IPS-11a (cell line): ENCODE data around the gene SACM1L.

Experiments
- H3K4me3 ChIP-seq: one replicate; pipeline ENCODE4 v1.5.1; 2013; ENCODE audit warnings: low read depth, low read length, control low read depth

SACM1L gene

DNA sequence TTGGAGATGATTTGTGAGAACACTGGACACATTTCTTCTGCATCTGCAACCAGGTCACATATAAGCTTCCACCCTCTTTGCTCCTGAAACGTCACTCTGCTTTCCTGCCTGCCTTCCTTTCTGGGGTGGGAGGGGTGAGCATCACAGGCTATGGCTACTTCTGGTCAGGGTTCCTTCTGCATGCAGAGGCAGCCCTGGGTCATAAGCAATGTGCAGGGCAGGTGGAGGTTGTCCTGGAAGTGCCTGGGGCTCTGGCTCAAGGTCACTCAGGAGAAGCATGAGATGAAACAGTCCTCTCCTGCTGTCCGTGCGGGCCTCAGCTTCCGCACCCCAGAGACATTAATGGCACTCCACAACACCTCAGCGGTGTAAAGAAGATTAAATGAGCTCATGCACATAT lies 92.1 kb downstream of the SACM1L start:
- H3K4me3 ChIP-seq: no peak overlapping the region

GRCh38 chr3:45781841-45782240 lies 92.6 kb downstream of the SACM1L start:
- no peak overlapping the region for H3K4me3 ChIP-seq

- H3K4me3 ChIP-seq: no peak overlapping the region
These were observed 93.2 kb downstream of the SACM1L start for GRCh38 chr3:45782381-45782780.

- H3K4me3 ChIP-seq: no peak overlapping the region
These were observed 94.5 kb downstream of the SACM1L start for GRCh38 chr3:45783667-45784066.

DNA sequence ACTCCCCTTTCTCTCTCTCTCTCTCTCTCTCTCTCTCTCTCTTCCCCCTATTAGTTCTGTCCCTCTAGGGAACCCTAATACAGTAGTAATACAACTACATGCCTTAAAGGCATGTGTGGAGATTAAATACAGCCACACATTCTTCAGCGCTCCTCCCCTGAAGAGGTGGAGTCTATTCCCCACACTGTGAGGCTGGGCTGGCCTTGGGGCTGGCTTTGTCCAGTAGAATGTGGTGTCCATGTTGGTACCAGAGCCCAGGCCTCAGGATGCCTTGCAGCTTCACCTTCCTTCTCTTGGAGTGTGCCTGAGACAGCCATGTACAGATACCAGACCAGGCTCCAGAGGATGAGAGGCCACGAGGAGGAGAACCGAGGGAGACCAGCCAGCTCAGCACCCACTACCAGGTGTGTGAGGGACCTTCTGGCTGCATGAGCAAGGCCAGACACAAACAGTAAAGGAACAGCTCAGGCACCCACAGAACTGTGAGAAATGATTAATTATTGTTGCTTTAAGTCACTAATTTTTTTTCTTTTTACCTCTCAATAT lies 96.5 kb downstream of the SACM1L start:
- H3K4me3 ChIP-seq: no peak overlapping the region

GRCh38 chr3:45786801-45787495 lies 97.8 kb downstream of the SACM1L start:
- no peak overlapping the region for H3K4me3 ChIP-seq

GRCh38 chr3:45787551-45787950 lies 98.4 kb downstream of the SACM1L start:
- H3K4me3 ChIP-seq: no peak overlapping the region

DNA sequence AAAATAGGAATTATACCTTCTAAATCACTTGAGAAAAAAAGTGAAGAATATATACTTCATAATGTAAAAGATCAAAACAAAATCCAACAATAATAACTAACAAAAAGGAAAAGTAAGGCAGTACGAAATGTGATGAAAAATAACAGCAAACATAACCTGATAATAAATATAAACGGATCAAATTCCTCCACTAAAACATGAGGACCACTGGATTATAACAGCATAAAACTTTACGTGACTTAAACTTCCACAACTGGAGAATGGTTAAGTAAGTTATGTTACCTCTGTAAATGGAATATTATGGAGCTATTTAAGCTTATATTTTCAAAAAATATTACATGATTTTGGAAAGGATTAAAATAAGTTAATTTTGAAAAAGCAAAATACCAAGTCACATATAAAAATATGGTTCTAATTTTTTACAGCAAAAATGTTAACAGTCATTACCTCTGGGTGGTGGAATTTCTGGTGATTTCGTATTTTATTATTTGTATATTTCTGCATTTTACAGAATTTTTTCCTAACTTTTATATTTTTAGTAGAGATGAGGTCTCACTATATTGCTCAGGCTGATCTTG lies 100.1 kb downstream of the SACM1L start:
- H3K4me3 ChIP-seq: no peak overlapping the region

- H3K4me3 ChIP-seq: no peak overlapping the region
These were observed 101.4 kb downstream of the SACM1L start for GRCh38 chr3:45790596-45790995.

DNA sequence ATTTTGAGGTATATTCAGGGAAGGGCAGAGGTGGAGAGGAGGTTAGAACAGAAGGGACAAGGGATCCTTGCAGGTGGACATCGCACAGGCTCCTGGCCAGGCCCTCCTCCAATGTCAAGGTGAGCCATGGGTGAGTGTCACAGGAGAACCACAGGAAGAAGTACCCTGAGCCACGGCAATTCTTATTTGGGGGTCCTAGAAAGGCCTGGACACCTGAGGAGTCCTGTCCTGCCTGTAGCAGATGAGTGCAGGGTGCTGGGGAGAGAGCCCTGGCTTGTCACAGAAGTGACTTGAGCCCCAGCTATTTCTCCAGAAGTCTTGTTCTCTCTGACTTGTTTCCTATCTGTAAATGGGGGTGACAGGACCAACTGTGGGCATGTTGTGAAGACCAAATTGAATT lies 102.8 kb downstream of the SACM1L start:
- no peak overlapping the region for H3K4me3 ChIP-seq

DNA sequence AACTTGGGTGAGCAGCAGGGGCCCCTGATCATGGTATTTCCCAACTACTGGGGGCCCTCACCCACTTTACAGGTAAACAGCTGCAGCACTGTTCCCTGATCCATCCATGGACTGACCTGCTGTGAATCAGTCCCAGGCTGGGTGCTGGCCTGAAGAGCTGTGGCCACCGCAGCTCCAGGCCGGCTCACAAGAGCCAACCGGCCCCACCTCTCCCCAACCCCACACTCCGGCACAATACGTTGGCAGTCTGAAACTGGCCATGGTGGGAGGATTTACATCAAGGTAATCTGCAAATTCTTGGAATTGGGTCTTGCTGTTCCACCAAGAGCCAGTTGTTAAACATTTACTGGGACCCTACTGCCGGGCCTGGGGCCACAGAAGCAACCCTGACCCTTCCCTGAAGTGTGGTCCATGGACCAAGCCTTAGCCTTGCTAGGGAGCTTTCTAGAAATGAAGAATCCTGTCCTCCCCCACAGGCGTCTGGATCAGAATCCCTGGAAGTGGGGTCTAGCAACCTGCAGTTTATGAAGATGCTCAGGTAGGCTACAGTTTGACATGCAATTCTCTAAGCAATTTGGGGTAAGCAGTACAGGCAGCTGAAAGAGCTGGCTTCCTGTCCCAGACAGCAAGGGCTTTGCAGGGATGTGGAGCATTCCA lies 103.4 kb downstream of the SACM1L start:
- H3K4me3 ChIP-seq: no peak overlapping the region

DNA sequence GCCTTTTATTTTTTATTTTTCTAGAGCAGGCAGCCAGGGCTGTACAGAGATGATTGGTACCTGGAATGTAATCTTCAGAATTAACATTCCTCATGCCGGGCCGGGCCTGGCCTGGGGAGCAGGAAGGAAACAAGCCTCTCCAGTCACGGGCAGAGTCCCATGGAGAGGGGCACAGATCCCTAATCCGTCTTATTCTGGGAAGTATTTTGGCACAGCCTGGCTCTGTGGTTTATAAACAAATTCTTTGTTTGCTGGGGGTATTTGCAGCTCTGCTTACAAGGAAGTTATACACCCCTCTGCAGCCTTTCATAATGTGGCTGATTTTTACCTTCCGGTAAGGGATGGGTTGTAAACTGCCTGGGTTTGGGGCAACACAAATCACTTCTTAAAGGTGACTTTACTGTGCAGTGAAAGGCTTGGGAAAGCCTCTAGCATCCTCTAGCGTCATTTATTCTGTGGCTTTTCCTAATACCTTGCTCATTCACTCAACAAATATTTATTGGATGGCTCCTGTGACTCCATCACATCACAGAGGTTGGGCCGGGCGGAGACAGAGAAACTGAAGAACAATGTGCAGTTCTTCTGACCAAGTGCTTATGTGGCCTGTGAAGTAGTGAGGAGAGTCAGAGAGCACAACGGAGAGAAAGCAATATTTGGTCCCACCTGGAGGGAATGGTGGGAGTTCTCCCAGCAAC lies 104.4 kb downstream of the SACM1L start:
- no peak overlapping the region for H3K4me3 ChIP-seq

- H3K4me3 ChIP-seq: no peak overlapping the region
These were observed 105.0 kb downstream of the SACM1L start for GRCh38 chr3:45794177-45794560.

GRCh38 chr3:45794660-45795059 lies 105.5 kb downstream of the SACM1L start:
- H3K4me3 ChIP-seq: no peak overlapping the region
